ACHN (cell line): ENCODE results near the gene PRR23B.
"Not testable (repeated sequence)": the region's sequence is repeated elsewhere in the genome, so short reads cannot be mapped to it uniquely, and the experiment has no call there.

ENCODE experiments used
- DNase-seq: peaks from one replicate; pipeline ENCODE4 v3.0.0-alpha.2; 2015
- in situ Hi-C: cut with HindIII; loops from 2 replicates; pipeline ENCODE4 v1.10.0; 2017; ENCODE audit warnings: low sequenced_read_pairs, low pct_ligation_motif_present, low pct_unique_long_range_greater_than_20kb

Gene PRR23B

DNA sequence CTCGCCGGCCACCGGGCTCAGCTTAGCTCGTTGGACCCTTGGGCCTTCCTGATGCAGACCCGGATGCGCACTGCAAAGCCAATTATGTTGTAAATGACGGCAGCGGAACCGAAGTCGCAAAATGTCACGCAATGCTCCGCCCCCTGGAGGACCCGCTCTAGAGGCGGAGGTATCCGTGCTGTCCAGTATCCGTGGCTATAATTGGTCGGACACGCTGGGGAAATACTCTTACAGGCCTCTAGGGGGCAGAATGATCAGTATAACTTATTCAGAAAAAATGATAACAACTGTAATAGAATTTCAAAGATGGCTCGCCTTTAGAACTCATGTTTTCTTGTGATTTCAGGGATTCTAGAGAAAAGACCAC lies at the start of gene PRR23B:
PRR23B (minus strand) TSS at position 59 of the 367 bp plus-strand sequence. CDS start 265 bp downstream, outside the sequence.
- peak; percentile 3 for DNase-seq
- in situ Hi-C loops = no loop called here

DNA sequence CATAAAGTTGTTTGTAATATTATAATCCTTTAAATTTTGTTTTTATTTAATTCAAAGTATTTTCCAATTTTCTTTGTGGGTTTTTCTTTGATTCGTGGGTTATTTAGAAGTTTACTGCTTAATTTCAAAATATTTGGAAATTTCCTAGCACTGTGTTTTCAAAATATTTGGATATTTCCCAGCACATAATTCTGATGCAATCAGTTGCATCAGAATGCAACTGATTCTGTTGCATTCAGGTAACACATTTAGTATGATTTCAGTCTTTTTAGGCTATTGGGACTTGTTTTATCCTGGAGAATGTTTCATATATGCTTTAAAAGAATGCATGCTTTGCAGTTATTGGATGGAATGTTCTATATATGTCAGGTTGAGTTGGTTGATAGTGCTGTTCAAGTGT lies 42.2 kb upstream of the PRR23B start:
- DNase-seq = no peak
- in situ Hi-C loops = no loop called here

DNA sequence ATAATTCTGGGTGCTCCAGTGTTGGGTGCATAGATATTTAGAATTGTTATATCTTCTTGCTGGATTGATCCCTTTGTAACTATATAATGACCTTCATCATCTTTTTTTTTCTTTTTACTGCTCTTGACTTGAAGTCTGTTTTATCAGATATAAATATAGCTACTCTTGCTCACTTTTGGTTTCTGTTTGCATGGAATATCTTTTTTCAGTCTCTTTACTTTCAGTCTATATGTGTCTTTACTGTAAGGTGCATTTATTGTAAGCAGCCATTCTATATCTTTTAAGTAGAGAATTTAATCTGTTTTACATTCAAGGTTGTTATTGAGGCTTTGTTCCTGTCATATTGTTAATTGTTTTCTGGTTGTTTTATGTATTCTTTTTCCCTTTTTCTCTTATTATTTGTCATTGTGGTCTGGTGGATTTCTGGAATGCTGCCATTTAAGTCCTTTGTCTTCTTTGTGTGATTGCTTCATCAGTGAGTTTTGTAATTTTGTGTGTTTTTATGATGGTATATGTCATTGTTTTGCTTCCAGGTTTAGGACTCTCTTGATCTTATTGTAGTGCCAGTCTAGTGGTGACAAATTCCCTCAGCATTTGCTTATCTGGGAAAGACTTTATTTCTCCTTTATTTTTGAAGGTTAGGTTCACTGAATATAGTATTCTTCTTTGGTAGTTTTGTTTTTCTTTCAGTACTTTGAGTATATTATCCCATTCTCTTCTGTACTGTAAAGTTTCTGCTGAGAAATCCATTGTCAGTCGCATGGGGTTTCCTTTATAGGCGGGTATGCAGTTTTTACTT lies 32.3 kb upstream of the PRR23B start:
- DNase-seq = no peak
- in situ Hi-C loops = no loop called here

DNA sequence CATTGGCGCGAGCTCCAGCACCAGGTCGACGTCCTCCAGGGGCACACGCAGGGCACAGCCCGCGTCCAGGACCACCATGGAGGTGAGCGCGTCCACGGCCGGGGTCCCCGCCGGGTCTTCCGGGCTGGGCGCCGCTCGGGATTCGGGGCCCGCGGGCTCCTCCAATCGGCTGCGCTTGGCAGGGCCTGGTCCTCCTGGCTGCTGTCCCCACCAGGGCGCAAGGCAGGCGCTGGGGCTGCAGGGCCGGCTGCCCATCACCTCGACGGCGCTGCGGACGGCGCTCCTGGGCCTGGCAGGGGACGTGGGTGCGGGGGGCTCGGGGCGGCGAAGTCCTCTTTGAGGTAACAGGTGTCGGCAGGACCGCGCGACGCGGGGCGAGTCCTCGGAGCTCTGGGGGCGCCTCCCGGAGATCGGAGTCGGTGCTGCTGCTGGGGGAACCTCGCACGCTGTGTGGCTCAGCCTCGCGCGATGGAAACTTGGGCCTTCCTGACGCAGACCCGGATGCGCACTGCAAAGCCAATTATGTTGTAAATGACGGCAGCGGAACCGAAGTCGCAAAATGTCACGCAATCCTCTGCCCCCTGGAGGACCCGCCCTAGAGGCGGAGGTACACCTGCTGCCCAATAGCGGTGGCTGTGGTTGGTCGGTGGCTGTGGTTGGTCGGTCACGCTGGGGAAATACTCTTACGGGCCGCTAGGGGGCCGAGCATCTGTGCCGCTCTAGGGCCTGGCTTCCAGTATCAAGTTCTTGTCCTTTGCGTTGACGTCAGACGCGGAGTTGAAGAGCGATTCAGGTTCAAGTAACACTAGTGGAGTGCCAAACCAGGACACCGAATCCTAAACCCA lies 23.9 kb upstream of the PRR23B start, which contains the start of gene PRR23C:
PRR23C (minus strand) TSS at position 527 of the 845 bp plus-strand sequence; CDS start at position 255, 272 bp downstream.
- DNase-seq = no peak
- in situ Hi-C loops = no loop called here

DNA sequence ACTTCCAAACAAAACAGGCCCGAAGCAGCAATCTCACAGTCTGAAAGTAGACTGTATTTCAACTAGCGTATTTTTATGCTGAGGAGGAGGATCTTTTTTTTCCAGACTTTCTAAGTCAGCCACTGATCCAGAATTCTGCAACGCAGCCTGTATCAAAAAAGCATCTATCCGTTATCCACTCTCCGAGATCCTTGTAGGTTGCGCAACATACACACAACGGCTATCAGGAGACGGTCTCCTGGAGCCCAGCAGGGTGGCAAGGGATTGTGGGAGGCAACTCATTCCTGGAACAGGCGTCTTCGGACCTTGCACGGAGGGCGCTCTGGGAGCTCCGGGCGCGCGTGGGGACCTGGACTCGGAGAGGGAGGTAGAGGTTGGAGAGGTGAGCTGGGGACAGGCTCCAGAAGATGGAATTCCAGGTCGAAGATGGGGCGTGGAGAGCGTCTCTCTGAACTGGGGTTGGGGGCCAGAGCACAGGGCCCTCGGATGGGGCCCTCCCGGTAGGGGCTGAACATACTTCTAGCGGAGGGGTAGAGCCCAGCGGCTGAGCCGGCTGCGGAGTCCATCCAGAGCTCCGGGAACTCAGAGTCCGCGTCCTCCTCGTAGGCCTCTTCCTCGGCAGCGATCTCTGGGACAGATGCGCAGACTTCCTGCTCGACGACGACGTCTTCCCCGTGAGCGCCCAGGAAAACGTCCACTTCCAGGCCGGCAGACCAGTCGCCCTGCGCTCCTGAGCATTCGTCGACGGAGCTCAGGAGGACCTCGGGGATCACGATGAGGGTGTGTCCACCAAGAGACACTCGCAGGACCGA lies 23.0 kb upstream of the PRR23B start:
- no peak for DNase-seq
- in situ Hi-C loops = no loop called here

DNA sequence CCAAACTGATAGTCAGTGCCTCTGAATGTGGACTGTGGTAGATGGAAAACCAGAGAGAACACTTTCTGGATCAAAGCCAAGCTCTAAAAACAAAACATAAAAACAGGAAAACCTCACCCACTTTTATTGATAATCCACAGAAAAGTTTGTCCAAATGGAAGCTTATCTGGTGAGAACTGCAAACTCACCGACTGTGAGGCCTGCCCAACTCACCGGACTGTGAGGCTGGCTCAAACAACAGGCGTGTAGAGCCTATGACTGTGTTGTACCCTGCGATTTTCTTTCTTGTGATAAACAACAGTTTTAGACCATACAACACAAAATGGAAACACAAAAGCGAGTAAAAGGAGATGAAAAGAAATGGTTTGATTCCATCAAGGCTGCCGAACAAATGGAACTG lies 16.8 kb upstream of the PRR23B start:
- no peak for DNase-seq
- in situ Hi-C loops = no loop called here

DNA sequence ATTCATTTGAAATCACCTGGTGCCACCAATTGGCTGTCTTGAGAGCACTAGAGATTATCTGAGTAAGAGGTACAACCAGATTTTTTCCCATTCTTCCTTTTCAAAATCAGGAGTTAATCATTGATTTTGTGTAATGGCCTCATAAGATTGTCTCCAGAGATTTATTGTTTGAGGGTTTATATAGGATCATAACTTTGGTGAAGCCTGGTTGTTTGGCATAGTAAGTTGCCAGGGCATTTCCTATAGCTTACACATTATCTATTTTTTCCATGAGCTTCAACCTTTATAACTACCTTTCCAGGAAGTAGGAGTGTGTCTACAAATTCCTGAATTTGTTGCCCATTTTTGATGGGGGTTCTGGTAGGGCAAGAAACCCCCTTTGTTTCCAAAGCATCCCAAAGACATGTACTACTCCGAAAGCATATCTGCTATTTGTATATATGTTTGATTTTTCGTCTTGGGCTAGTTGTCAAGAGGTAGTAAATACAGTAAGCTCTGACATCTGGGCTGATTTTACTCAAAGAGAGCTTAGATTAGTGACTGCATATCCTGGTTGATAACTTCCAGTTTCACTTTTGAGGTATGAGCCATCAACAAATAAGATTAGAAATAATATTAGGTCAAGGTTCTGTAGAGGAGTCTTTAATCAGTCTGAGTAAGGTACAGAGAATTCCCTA lies 11.7 kb upstream of the PRR23B start:
- no peak for DNase-seq
- in situ Hi-C loops = no loop called here

DNA sequence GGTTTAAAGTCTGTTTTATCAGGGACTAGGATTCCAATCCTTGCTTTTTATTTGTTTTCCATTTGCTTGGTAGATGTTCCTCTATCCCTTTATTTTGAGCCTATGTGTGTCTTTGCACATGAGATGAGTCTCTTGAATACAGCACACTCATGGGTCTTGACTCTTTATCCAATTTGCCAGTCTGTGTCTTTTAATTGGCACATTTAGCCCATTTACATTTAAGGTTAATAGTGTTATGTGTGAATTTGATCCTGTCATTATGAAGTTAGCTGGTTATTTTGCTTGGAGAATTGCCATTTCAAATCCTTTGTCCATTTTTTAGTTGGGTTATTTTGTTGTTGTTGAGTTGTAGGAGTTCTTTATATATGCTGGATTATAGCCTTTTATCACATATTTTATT lies 9.8 kb upstream of the PRR23B start:
- in situ Hi-C loops, DNase-seq: not testable (repeated sequence)

DNA sequence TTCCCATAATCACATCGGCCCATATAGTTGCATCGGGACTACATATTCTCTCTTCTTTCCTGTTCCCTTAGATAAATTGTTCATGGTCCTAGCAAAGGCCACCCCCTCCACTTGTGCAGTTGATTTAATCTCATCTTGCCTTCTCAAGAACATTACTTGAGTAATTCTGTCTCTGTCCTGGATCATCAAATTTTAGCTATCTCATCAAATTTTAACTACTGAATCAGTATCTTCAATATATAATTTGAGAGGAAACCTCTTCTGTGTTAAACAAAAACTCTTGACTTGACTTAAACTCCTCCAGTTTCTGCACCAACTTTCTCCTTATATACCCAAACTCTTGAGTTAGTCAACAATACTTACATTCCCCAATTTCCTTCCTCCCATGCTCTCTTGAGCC lies 4.2 kb upstream of the PRR23B start:
- DNase-seq = no peak
- in situ Hi-C loops = no loop called here

DNA sequence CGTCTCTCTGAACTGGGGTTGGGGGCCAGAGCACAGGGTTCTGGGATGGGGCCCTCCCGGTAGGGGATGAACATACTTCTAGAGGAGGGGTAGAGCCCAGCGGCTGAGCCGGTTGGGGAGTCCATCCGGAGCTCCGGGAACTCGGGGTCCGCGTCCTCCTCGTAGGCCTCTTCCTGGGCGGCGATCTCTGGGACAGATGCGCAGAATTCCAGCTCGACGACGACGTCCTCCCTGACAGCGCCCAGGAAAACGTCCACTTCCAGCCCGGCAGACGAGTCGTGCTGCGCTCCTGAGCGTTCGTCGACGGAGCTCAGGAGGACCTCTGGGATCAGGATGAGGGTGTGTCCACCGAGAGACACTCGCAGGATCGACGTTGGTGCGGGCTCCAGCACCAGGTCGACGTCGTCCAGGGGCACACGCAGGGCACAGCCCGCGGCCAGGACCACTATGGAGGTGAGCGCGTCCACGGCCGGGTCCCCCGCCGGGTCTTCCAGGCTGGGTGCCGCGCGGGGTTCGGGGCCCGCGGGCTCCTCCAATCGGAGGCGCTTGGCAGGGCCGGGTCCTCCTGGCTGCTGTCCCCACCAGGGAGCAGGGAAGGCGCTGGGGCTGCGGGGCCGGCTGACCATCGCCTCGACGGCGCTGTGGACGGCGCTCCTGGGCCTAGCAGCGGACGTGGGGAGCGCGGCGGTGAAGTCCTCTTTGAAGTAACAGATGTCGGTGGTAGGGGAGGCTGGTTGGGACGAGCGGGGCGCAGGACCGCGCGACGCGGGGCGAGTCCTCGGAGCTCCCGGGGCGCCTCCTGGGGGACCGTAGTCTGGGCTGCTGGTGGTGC lies 474 bp downstream of the PRR23B start:
- no peak for DNase-seq
- in situ Hi-C loops = no loop called here

DNA sequence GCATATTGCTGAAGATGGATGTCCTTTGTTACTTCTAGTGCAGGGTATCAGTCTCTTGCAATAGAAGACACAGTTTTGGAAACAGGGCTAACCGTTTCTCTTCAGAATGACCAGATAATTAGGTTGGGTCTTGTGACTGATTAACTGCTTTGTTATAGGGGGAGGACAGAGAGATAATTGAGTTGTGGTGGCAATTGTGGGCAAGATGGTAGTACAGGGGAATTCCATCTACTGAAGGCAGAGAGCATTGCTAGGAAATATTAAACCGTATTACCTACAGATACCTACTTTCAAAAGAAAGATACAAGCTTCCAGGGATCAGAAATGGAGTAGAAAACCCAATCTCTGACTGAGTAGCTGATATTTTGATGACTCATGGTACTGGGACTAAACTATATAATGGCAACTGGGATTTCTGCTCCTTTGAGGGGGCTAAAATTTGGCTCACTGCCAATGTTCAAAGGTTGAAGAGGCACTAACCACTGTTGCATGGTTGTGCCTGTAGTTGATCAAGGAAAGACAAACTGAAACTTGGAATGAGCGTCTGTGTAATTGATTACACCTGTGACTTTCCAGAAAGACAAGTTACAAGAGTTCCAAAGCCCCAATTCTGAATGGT lies 4.2 kb downstream of the PRR23B start:
- in situ Hi-C loops = no loop called here

DNA sequence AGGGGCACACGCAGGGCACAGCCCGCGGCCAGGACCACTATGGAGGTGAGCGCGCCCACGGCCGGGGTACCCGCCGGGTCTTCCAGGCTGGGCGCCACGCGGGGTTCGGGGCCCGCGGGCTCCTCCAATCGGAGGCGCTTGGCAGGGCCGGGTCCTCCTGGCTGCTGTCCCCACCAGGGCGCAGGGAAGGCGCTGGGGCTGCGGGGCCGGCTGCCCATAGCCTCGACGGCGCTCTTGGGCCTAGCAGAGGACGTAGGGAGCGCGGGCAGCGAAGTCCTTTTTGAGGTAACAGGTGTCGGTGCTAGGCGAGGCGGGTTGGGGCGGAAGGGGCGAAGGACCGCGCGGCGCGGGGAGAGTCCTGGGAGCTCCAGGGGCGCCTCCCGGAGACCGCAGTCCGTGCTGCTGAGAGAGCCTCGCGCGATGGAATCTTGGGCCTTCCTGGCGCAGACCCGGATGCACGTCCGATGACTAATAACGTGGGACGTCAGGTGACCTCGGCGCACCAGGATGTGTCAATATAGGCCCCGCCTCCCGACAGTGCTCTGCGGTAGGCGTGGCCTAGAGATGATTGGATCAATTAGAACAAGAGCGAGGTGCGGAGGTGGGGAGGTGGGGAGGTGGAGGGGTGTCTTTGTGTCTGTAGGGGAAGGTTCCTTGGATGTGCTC lies 14.5 kb downstream of the PRR23B start, which contains the start of gene PRR23A:
PRR23A (minus strand) TSS at position 218 of the 666 bp plus-strand sequence; CDS start at position 218, 0 bp downstream.
- no peak for DNase-seq
- in situ Hi-C loops = no loop called here

More for the DNA sequence above, 4.2 kb downstream of the PRR23B start:
- no peak for DNase-seq

DNA sequence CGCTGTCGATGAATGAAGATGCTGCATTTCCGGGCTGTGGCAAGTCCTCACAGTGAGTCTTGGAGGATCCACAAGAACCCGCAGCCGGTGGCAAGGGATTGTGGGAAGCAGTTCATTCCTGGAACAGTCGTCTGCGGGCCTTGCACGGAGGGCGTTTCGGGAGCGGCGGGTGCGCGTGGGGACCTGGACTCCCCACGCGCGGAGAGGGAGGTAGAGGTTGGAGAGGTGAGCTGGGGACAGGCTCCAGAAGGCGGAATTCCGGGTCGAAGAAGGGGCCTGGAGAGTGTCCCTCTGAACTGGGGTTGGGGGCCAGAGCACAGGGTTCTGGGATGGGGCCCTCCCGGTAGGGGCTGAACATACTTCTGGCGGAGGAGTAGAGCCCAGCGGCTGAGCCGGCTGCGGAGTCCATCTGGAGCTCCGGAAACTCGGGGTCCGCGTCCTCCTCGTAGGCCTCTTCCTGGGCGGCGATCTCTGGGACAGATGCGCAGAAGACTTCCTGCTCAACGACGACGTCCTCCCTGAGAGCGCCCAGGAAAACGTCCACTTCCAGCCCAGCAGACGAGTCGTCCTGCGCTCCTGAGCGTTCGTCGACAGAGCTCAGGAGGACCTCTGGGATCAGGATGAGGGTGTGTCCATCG lies 15.3 kb downstream of the PRR23B start:
- DNase-seq = no peak
- in situ Hi-C loops = no loop called here

DNA sequence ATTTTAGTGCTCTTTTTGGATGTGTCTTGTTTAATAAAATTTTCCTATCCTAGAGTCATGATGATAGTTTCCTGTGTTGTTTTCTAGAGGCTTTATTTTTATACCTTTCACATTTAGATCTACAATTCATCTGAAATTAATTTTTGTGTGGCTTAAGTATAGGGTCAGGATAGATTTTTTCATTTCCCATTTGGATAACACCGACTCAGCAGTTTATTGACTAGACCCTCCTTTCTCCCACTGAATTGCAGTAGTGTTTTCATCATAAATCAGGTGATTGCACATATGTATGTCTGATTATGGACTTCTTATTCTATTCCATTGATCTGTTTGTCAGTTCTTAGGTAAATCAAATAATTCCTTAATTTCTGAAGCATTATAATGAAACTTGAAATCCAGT lies 25.0 kb downstream of the PRR23B start:
- DNase-seq = no peak
- in situ Hi-C loops = no loop called here

DNA sequence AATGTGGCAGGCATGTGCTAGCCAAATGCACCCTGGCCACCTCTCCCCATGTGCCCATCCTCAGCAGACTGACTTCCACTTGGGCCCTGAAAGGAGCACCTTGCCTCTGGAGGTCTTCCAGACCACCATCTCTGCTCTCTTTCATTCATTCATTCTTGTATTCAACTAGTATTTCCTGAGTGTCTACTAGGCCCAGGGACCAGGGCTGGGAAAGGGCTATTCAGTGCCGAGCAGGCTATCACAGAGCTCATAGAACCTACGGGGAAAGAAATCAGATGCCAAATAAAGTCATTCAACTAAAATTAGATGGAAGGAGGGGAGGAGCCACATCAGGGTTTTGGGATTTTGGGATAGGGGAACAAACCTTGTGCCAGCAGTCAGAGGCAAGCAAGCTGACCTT lies 33.5 kb downstream of the PRR23B start:
- no peak for DNase-seq
- in situ Hi-C loops = no loop called here

DNA sequence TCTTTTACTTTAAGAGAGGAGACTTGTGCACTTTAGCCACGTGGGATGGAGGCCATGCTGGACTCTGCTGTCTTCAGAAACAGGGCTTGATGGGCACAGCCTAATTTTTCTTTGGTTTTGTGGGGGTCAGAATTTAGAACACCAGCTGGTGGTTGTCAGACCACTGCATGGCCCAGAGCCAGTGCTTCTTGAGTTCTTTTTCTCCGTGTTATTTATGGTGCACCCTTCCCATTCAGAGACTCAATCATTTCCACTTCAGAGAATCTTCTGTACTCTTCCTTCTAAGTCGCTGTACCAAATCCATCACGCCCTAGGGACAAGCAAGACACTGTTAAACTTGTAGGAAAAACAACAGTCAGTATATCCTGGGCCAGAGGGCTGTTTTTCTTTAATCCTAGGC lies 34.8 kb downstream of the PRR23B start:
- in situ Hi-C loops = no loop called here
- no peak for DNase-seq
